Measurements from ENCODE around the gene TRIM17. TPM values are rescaled to one million over a fixed set of nuclear protein-coding genes. Genes with fewer than 3 reads are reported as not detected.

TRIM17 gene
- total RNA-seq, 1 donor from 2014 or later: 2.6 TPM

GRCh38 chr1:228370941-228371740 lies 45.5 kb downstream of the TRIM17 start:
- no peaks in the 10 kb centered on the region for H3K9me3 ChIP-seq
- ATAC-seq (no peak), DNase-seq (peak; percentile 46)
- intact Hi-C loops (cut with DNase I): no loop called here
- H3K27ac ChIP-seq: no peak overlapping the region
- TF ChIP-seq CTCF (IDR thresholded peaks at IDR 0.05): no peak
- H3K4me3 ChIP-seq: no peak overlapping the region
- H3K27me3 ChIP-seq (ENCODE audit: low read depth): no peaks in the 10 kb centered on the region
- no peaks in the 10 kb centered on the region for H3K4me1 ChIP-seq
- H3K36me3 ChIP-seq: no peaks in the 10 kb centered on the region

- intact Hi-C loops (cut with DNase I): no loop called here
- no peak for ATAC-seq
- TF ChIP-seq CTCF (IDR thresholded peaks at IDR 0.05): no peak
- no peaks in the 10 kb centered on the region for H3K4me1 ChIP-seq
- peak; percentile 39 for DNase-seq
- no peaks in the 10 kb centered on the region for H3K27me3 ChIP-seq (ENCODE audit: low read depth)
- no peak overlapping the region for H3K4me3 ChIP-seq
- no peaks in the 10 kb centered on the region for H3K36me3 ChIP-seq
- no peak overlapping the region for H3K27ac ChIP-seq
- H3K9me3 ChIP-seq: no peaks in the 10 kb centered on the region
Measured at GRCh38 chr1:228370439-228370940, 46.2 kb downstream of the TRIM17 start.

- H3K4me1 ChIP-seq: no peaks in the 10 kb centered on the region
- ATAC-seq: no peak
- intact Hi-C loops (cut with DNase I): no loop called here
- no peak overlapping the region for H3K4me3 ChIP-seq
- no peak overlapping the region for H3K27ac ChIP-seq
- DNase-seq: peak; percentile 40
- H3K9me3 ChIP-seq: no peaks in the 10 kb centered on the region
- TF ChIP-seq CTCF (IDR thresholded peaks at IDR 0.05): no peak
- no peaks in the 10 kb centered on the region for H3K27me3 ChIP-seq (ENCODE audit: low read depth)
- no peaks in the 10 kb centered on the region for H3K36me3 ChIP-seq
Measured at GRCh38 chr1:228369608-228370438, 46.8 kb downstream of the TRIM17 start.

GRCh38 chr1:228368801-228369607 lies 47.7 kb downstream of the TRIM17 start:
- H3K36me3 ChIP-seq: no peaks in the 10 kb centered on the region
- H3K9me3 ChIP-seq: no peaks in the 10 kb centered on the region
- H3K4me1 ChIP-seq: no peaks in the 10 kb centered on the region
- no peak overlapping the region for H3K4me3 ChIP-seq
- no peak for TF ChIP-seq CTCF (IDR thresholded peaks at IDR 0.05)
- no peak for ATAC-seq
- no peaks in the 10 kb centered on the region for H3K27me3 ChIP-seq (ENCODE audit: low read depth)
- no peak overlapping the region for H3K27ac ChIP-seq
- peak; percentile 41 for DNase-seq
- intact Hi-C loops (cut with DNase I): no loop called here
